ENCODE results near the gene PDZD2. TPM values are rescaled to one million over a fixed set of nuclear protein-coding genes. Genes with fewer than 3 reads are reported as not detected.

PDZD2 gene
- total RNA-seq, 5 donors from 2014 or later (not counting 1 experiment from before 2014, with no cell fraction given) = 0.66 to 2.2 (median 1.2) TPM

GRCh38 chr5:31993165-31993961, 354.4 kb downstream of the PDZD2 start:
- Mint-ChIP-seq H3K4me3 (no peak overlapping the region), H3K27ac (no peak overlapping the region), H3K9me3 (no peaks in the 10 kb centered on the region), H3K36me3 (no peaks in the 10 kb centered on the region), H3K27me3 (peaks cover 0 to 6% of the 10 kb centered on the region in 2 donors), H3K4me1 (peaks cover 7 to 26% (median 14%) of the 10 kb centered on the region in 3 donors)
- Histone ChIP-seq H3K36me3 (ENCODE audit: control insufficient read depth in 2 of 2, extremely low read depth in 1 of 2, insufficient read depth in 1 of 2, low read length in 1 of 2) (no peaks in the 10 kb centered on the region), H3K4me3 (ENCODE audit: control insufficient read depth in 1 of 2, extremely low read depth in 1 of 2, low read length in 1 of 2) (no peak overlapping the region), H3K27me3 (replicated peaks in 1 of 2; ENCODE audit: control insufficient read depth in 2 of 2, extremely low read depth in 1 of 2, insufficient read depth in 2 of 2, low read length in 1 of 2) (no peaks in the 10 kb centered on the region), H3K9me3 (no peaks in the 10 kb centered on the region), H3K4me1 (ENCODE audit: control insufficient read depth in 1 of 2, extremely low read depth in 1 of 2, insufficient read depth in 2 of 2, low read length in 2 of 2) (peaks cover 2 to 10% of the 10 kb centered on the region in 2 experiments), H3K27ac (ENCODE audit: low read length) (no peak overlapping the region)
- ChIA-PET POLR2A (no interaction called here), CTCF (no interaction called here)
- DNase-seq (no peak), ATAC-seq (replicated peaks in 1 of 4) (no peak)
- WGBS (ENCODE audit: insufficient coverage) = 96% methylated on average over 5 of the region's 6 CpGs

- H3K36me3 ChIP-seq (ENCODE audit: control insufficient read depth in 2 of 2, extremely low read depth in 1 of 2, insufficient read depth in 1 of 2, low read length in 1 of 2) = no peaks in the 10 kb centered on the region
- no peak overlapping the region for H3K27ac ChIP-seq (ENCODE audit: low read length)
- DNase-seq = no peak
- H3K4me3 ChIP-seq (ENCODE audit: control insufficient read depth in 1 of 2, extremely low read depth in 1 of 2, low read length in 1 of 2) = no peak overlapping the region
- ChIA-PET POLR2A (no interaction called here), CTCF (no interaction called here)
- no peaks in the 10 kb centered on the region for H3K36me3 Mint-ChIP-seq
- H3K4me3 Mint-ChIP-seq = no peak overlapping the region
- peaks cover 7 to 26% (median 14%) of the 10 kb centered on the region in 3 donors for H3K4me1 Mint-ChIP-seq
- H3K27ac Mint-ChIP-seq = no peak overlapping the region
- H3K9me3 Mint-ChIP-seq = no peaks in the 10 kb centered on the region
- H3K4me1 ChIP-seq (ENCODE audit: control insufficient read depth in 1 of 2, extremely low read depth in 1 of 2, insufficient read depth in 2 of 2, low read length in 2 of 2) = peaks cover 2 to 10% of the 10 kb centered on the region in 2 experiments
- H3K9me3 ChIP-seq = no peaks in the 10 kb centered on the region
- ATAC-seq (replicated peaks in 1 of 4) = no peak
- no peaks in the 10 kb centered on the region for H3K27me3 ChIP-seq (replicated peaks in 1 of 2; ENCODE audit: control insufficient read depth in 2 of 2, extremely low read depth in 1 of 2, insufficient read depth in 2 of 2, low read length in 1 of 2)
- WGBS (ENCODE audit: insufficient coverage) = 87% methylated on average over 3 of the region's 4 CpGs
- H3K27me3 Mint-ChIP-seq = peaks cover 0 to 6% of the 10 kb centered on the region in 2 donors
These were observed 356.1 kb downstream of the PDZD2 start for GRCh38 chr5:31995006-31995405.

- Mint-ChIP-seq H3K4me3 (peak overlapping the region in 1 of 3 donors; percentile 64), H3K27me3 (peaks cover 0 to 3% of the 10 kb centered on the region in 2 donors), H3K4me1 (peaks cover 7 to 26% (median 14%) of the 10 kb centered on the region in 3 donors), H3K36me3 (no peaks in the 10 kb centered on the region), H3K27ac (peak overlapping the region in 1 of 2 donors; percentile 82), H3K9me3 (no peaks in the 10 kb centered on the region)
- H3K4me3 ChIP-seq (ENCODE audit: control insufficient read depth in 1 of 2, extremely low read depth in 1 of 2, low read length in 1 of 2) = no peak overlapping the region
- peaks cover 2 to 10% of the 10 kb centered on the region in 2 experiments for H3K4me1 ChIP-seq (ENCODE audit: control insufficient read depth in 1 of 2, extremely low read depth in 1 of 2, insufficient read depth in 2 of 2, low read length in 2 of 2)
- no peaks in the 10 kb centered on the region for H3K36me3 ChIP-seq (ENCODE audit: control insufficient read depth in 2 of 2, extremely low read depth in 1 of 2, insufficient read depth in 1 of 2, low read length in 1 of 2)
- H3K27me3 ChIP-seq (replicated peaks in 1 of 2; ENCODE audit: control insufficient read depth in 2 of 2, extremely low read depth in 1 of 2, insufficient read depth in 2 of 2, low read length in 1 of 2) = no peaks in the 10 kb centered on the region
- ChIA-PET CTCF (no interaction called here), POLR2A (no interaction called here)
- DNase-seq (peak in 2 of 35 experiments; percentile 4 to 6), ATAC-seq (replicated peaks in 1 of 4) (peak in 3 of 4 experiments; percentile 65 to 83 (median 81))
- no peak overlapping the region for H3K27ac ChIP-seq (ENCODE audit: low read length)
- WGBS (ENCODE audit: insufficient coverage) = 78% methylated on average over 5 of the region's 7 CpGs
- H3K9me3 ChIP-seq = no peaks in the 10 kb centered on the region
These were observed 356.8 kb downstream of the PDZD2 start for GRCh38 chr5:31995714-31996113.

GRCh38 chr5:31996909-31997308, 358.0 kb downstream of the PDZD2 start:
- Histone ChIP-seq H3K4me1 (ENCODE audit: control insufficient read depth in 1 of 2, extremely low read depth in 1 of 2, insufficient read depth in 2 of 2, low read length in 2 of 2) (peaks cover 2 to 10% of the 10 kb centered on the region in 2 experiments), H3K4me3 (ENCODE audit: control insufficient read depth in 1 of 2, extremely low read depth in 1 of 2, low read length in 1 of 2) (no peak overlapping the region), H3K9me3 (no peaks in the 10 kb centered on the region), H3K27me3 (replicated peaks in 1 of 2; ENCODE audit: control insufficient read depth in 2 of 2, extremely low read depth in 1 of 2, insufficient read depth in 2 of 2, low read length in 1 of 2) (no peaks in the 10 kb centered on the region), H3K27ac (ENCODE audit: low read length) (no peak overlapping the region), H3K36me3 (ENCODE audit: control insufficient read depth in 2 of 2, extremely low read depth in 1 of 2, insufficient read depth in 1 of 2, low read length in 1 of 2) (no peaks in the 10 kb centered on the region)
- no peak for DNase-seq
- Mint-ChIP-seq H3K4me1 (peaks cover 7 to 26% (median 14%) of the 10 kb centered on the region in 3 donors), H3K27ac (no peak overlapping the region), H3K9me3 (no peaks in the 10 kb centered on the region), H3K36me3 (no peaks in the 10 kb centered on the region), H3K27me3 (no peaks in the 10 kb centered on the region), H3K4me3 (no peak overlapping the region)
- 100% methylated on average over 1 of the region's 5 CpGs for WGBS (ENCODE audit: insufficient coverage)
- POLR2A ChIA-PET = interaction anchor here in 1 of 2 donors (0.7 kb wide), 1 partner anchor 117 kb away, joined by 3 read pairs; no protein-coding TSS in a partner anchor
- ATAC-seq (replicated peaks in 1 of 4) = no peak
- CTCF ChIA-PET = no interaction called here

GRCh38 chr5:31999470-31999869, 360.5 kb downstream of the PDZD2 start:
- Mint-ChIP-seq H3K4me3 (no peak overlapping the region), H3K27me3 (no peaks in the 10 kb centered on the region), H3K27ac (no peak overlapping the region), H3K9me3 (no peaks in the 10 kb centered on the region), H3K4me1 (peaks cover 7 to 20% (median 12%) of the 10 kb centered on the region in 3 donors), H3K36me3 (no peaks in the 10 kb centered on the region)
- no peaks in the 10 kb centered on the region for H3K27me3 ChIP-seq (replicated peaks in 1 of 2; ENCODE audit: control insufficient read depth in 2 of 2, extremely low read depth in 1 of 2, insufficient read depth in 2 of 2, low read length in 1 of 2)
- DNase-seq (no peak), ATAC-seq (replicated peaks in 1 of 4) (no peak)
- H3K27ac ChIP-seq (ENCODE audit: low read length) = no peak overlapping the region
- POLR2A ChIA-PET = interaction anchor here in 1 of 2 donors (0.7 kb wide), 1 partner anchor 17 kb away, joined by 3 read pairs; no protein-coding TSS in a partner anchor
- no CpG with 5 or more reads among the region's 5 CpGs for WGBS (ENCODE audit: insufficient coverage)
- H3K9me3 ChIP-seq = no peaks in the 10 kb centered on the region
- CTCF ChIA-PET = no interaction called here
- H3K36me3 ChIP-seq (ENCODE audit: control insufficient read depth in 2 of 2, extremely low read depth in 1 of 2, insufficient read depth in 1 of 2, low read length in 1 of 2) = no peaks in the 10 kb centered on the region
- H3K4me3 ChIP-seq (ENCODE audit: control insufficient read depth in 1 of 2, extremely low read depth in 1 of 2, low read length in 1 of 2) = no peak overlapping the region
- peaks cover 2 to 10% of the 10 kb centered on the region in 2 experiments for H3K4me1 ChIP-seq (ENCODE audit: control insufficient read depth in 1 of 2, extremely low read depth in 1 of 2, insufficient read depth in 2 of 2, low read length in 2 of 2)

GRCh38 chr5:32000731-32001130, 361.8 kb downstream of the PDZD2 start:
- no peak for ATAC-seq (replicated peaks in 1 of 4)
- POLR2A ChIA-PET = no interaction called here
- H3K27ac Mint-ChIP-seq = no peak overlapping the region

More at GRCh38 chr5:32000731-32001130, 361.8 kb downstream of the PDZD2 start:
- WGBS (ENCODE audit: insufficient coverage) = 100% methylated on average over 7 of the region's 11 CpGs
- CTCF ChIA-PET = no interaction called here
- no peaks in the 10 kb centered on the region for H3K27me3 ChIP-seq (replicated peaks in 1 of 2; ENCODE audit: control insufficient read depth in 2 of 2, extremely low read depth in 1 of 2, insufficient read depth in 2 of 2, low read length in 1 of 2)
- DNase-seq = no peak
- H3K27me3 Mint-ChIP-seq = no peaks in the 10 kb centered on the region
- H3K27ac ChIP-seq (ENCODE audit: low read length) = no peak overlapping the region
- peaks cover 3 to 12% (median 7%) of the 10 kb centered on the region in 3 donors for H3K4me1 Mint-ChIP-seq
- H3K4me3 Mint-ChIP-seq = no peak overlapping the region
- H3K36me3 Mint-ChIP-seq = no peaks in the 10 kb centered on the region
- H3K4me3 ChIP-seq (ENCODE audit: control insufficient read depth in 1 of 2, extremely low read depth in 1 of 2, low read length in 1 of 2) = no peak overlapping the region
- no peaks in the 10 kb centered on the region for H3K9me3 ChIP-seq
- no peaks in the 10 kb centered on the region for H3K36me3 ChIP-seq (ENCODE audit: control insufficient read depth in 2 of 2, extremely low read depth in 1 of 2, insufficient read depth in 1 of 2, low read length in 1 of 2)
- H3K4me1 ChIP-seq (ENCODE audit: control insufficient read depth in 1 of 2, extremely low read depth in 1 of 2, insufficient read depth in 2 of 2, low read length in 2 of 2) = peaks cover 2 to 5% of the 10 kb centered on the region in 2 experiments
- H3K9me3 Mint-ChIP-seq = no peaks in the 10 kb centered on the region

Measured in T-cell (primary cell).